Stimulated activated CD8-positive, alpha-beta memory T cell treated with anti-CD3 and anti-CD28 coated beads, Interleukin-12 subunit alpha, Interleukin-12 subunit beta, amount 100 ng/mL, for 1 hour (primary cell): ENCODE results near the gene CLIP4.
A peak's percentile ranks its signal among the peaks of the same experiment; 100 is the strongest.

Experiments used
- DNase-seq: peaks from one replicate; pipeline ENCODE4 v3.0.0-alpha.2; 2020; ENCODE audit warnings: low read depth

The CLIP4 gene

GRCh38 chr2:29191817-29192216 lies 76.6 kb downstream of the CLIP4 start:
- no peak for DNase-seq

- DNase-seq, result no peak
Observed at GRCh38 chr2:29192526-29192925, 77.3 kb downstream of the CLIP4 start.

- DNase-seq, result no peak
Observed at GRCh38 chr2:29193111-29193510, 77.9 kb downstream of the CLIP4 start.

- DNase-seq, result no peak
Observed at GRCh38 chr2:29193681-29194080, 78.5 kb downstream of the CLIP4 start.

- no peak for DNase-seq
Observed at GRCh38 chr2:29195796-29196195, 80.6 kb downstream of the CLIP4 start.

- DNase-seq, result peak; percentile 63
Observed at GRCh38 chr2:29196792-29197788, 81.9 kb downstream of the CLIP4 start.

GRCh38 chr2:29201979-29202378 lies 86.8 kb downstream of the CLIP4 start:
- DNase-seq, result no peak

- no peak for DNase-seq
Observed at GRCh38 chr2:29202819-29203495, 87.7 kb downstream of the CLIP4 start.

GRCh38 chr2:29206941-29207340 lies 91.7 kb downstream of the CLIP4 start:
- no peak for DNase-seq

GRCh38 chr2:29207352-29208148 lies 92.3 kb downstream of the CLIP4 start:
- no peak for DNase-seq

- DNase-seq, result no peak
Observed at GRCh38 chr2:29209551-29209950, 94.3 kb downstream of the CLIP4 start.

GRCh38 chr2:29212009-29212408 lies 96.8 kb downstream of the CLIP4 start:
- no peak for DNase-seq

- DNase-seq, result no peak
Observed at GRCh38 chr2:29213888-29214291, 98.7 kb downstream of the CLIP4 start.

GRCh38 chr2:29215073-29215472 lies 99.9 kb downstream of the CLIP4 start:
- no peak for DNase-seq

- DNase-seq, result no peak
Observed at GRCh38 chr2:29215739-29216608, 100.8 kb downstream of the CLIP4 start.

- DNase-seq, result no peak
Observed at GRCh38 chr2:29216609-29216909, 101.3 kb downstream of the CLIP4 start.

- DNase-seq, result no peak
Observed at GRCh38 chr2:29218071-29218470, 102.9 kb downstream of the CLIP4 start.

- DNase-seq, result no peak
Observed at GRCh38 chr2:29218550-29219125, 103.4 kb downstream of the CLIP4 start.

GRCh38 chr2:29219374-29219773 lies 104.2 kb downstream of the CLIP4 start:
- DNase-seq, result no peak

GRCh38 chr2:29220506-29221270 lies 105.5 kb downstream of the CLIP4 start:
- no peak for DNase-seq
